ENCODE results near the gene PAK4.
"Not testable (repeated sequence)": the region's sequence is repeated elsewhere in the genome, so short reads cannot be mapped to it uniquely, and the experiment has no call there.

The PAK4 gene

DNA sequence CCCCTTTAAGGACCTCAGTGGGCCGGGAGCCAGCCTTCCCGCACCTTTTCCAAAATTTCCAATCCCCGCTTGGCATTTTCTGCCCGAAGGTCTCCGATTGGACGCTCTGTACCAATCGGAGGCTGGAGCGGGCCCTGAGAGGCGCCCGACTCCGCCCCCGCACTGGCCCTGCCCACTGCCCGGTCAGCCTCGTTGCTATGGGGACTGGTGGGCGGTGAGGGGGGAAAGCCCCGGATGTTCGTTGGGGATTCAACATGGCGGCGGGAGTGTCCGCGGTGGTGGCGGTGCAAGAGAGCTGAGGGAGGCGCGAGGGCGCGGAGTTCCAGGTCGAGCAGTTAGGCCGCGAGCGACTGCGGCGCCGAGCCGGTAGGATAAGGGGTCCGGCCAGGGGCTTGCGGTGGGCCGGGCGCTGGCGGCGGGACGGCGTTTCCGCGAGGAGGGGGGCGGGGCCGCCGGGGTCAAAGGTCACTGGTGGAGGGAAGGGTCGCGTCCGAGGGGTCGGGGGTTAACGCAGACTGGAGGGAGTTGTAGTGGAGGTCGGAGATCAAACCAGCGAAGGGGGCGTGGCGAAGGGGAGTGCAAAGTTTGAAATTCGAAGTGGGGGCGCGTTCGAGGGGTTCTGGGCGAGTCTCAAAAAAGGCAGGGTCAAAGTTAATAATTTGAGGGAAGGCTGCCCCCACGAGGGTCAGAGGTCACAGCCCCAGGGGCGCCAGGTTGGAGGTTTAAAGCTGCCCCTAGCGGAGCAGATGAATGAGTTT lies at the start of gene PAK4:
PAK4 (plus strand) TSS at position 233 of the 758 bp plus-strand sequence. CDS start 43,768 bp downstream, outside the sequence.
- DNase-seq, result peak; percentile 95

GRCh38 chr19:39077323-39077722 lies 48.3 kb upstream of the PAK4 start:
- no peak for DNase-seq

GRCh38 chr19:39078436-39079200 lies 47.0 kb upstream of the PAK4 start:
- DNase-seq, result no peak

DNA sequence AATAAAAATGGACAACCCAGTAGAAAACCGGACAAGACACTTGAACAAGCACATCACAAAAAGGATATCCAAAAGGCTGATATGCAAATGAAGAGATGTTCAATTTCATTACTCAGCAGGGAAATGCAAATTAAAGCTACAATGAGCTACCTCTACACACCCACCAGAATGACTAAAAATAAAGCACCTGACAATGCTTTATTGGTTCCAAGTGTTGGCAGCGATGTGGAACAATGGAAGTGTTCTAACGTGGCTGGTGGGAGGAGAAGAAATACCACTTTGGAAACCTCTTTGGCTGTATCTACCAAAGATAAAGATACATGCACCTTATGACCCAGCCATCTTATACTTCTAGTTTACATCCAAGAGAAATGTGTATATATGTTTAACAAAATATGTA lies 45.2 kb upstream of the PAK4 start:
- no peak for DNase-seq

DNA sequence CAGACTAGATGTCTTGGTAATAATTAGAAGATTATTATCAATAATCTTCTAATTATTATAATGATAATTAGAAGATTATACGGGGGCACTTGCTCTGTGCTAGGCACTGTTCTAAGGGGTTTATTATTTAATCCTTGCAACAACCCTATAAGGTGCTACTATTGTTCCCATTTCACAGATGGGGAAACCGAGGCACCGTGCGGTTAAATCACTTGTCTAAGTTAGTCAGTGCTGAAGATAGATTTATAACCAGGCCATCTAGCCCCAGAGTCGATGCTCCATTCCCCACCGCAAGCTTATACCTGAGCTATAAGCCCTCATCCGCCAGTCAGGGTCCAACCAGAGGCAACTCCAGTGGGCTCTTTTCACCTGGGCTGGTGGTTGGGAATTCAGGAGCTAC lies 43.4 kb upstream of the PAK4 start:
- no peak for DNase-seq

DNA sequence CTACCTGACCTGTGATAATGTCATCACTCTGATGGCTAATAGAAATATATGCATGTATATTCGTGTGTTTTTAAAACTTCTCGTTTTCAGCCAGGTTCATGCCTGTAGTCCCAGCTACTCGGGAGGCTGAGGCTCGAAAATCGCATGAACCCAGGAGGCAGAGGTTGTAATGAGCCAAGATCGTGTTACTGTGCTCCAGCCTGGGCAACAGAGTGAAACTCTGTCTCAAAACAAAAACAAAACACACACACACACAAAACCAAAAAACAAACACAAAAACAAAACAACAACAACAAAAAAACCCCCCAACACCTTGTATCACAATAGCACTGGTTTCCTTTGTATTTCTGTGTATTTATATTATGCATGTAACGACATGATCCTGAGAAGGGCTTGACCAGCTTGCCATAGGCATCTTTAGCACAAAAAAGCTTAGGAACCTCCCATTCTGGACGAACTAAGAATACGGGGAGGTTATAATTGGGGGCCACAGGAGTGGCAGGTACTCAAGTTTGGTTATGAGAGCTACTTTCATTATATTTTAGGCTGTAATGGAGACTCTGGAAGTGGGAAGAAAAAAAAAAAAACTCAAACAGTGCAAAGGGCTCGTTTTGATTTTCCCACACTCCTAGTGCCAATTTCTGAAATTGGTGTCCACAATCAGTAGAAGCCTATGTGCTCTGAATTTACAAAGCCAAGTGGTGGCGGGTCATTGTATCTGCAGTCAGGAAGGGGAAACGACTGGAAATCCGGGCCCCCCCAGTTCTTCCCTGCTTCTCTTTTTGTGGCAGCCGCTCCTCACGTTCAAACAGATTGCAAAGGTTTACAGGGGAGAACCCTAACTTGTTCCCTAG lies 42.6 kb upstream of the PAK4 start:
- no peak for DNase-seq

DNA sequence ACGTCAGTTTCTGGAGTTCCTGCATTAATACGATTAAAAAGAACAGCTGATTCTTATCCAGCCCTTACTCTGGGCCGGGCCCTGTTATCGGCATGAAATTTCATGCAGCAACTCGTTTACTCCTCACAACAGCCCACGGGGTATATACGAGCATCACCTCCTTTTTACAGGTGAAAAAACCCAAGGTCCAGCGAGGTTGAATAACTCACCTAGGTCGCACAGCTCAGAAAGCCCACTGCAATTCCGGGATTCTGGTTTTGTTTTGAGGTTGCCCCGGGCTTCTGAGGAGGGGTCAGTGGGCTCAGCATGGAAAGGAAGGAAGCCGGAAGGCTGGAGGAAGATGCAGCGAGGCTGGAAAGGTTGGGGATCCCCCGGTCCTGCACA lies 42.0 kb upstream of the PAK4 start:
- DNase-seq, result no peak

GRCh38 chr19:39083983-39084731 lies 41.4 kb upstream of the PAK4 start, which contains the start of gene ACP7:
Gene ACP7, plus strand, starts transcription at chr19:39084368. Its CDS starts 902 bp downstream, at chr19:39085270.
- no peak for DNase-seq

GRCh38 chr19:39084732-39085080 lies 40.9 kb upstream of the PAK4 start:
- no peak for DNase-seq

- no peak for DNase-seq
Measured at GRCh38 chr19:39085392-39085791, 40.2 kb upstream of the PAK4 start.

DNA sequence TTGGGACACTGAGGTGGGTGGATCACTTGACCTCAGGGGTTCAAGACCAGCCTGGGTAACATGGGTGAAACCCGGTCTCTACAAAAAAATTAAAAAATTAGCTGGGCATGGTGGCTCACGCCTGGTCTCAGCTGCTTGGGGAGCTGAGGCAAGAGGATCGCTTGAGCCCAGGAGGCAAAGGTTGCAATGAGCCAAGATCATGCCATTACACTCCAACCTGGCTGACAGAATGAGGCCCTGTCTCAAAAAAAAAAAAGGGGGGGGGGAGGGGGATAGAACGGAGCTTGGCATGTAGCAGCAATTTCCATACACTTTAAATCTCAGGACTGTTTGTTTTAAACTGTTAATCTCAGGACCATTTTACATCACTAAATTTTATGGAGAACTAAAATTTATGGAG lies 39.2 kb upstream of the PAK4 start:
- DNase-seq, result no peak

DNA sequence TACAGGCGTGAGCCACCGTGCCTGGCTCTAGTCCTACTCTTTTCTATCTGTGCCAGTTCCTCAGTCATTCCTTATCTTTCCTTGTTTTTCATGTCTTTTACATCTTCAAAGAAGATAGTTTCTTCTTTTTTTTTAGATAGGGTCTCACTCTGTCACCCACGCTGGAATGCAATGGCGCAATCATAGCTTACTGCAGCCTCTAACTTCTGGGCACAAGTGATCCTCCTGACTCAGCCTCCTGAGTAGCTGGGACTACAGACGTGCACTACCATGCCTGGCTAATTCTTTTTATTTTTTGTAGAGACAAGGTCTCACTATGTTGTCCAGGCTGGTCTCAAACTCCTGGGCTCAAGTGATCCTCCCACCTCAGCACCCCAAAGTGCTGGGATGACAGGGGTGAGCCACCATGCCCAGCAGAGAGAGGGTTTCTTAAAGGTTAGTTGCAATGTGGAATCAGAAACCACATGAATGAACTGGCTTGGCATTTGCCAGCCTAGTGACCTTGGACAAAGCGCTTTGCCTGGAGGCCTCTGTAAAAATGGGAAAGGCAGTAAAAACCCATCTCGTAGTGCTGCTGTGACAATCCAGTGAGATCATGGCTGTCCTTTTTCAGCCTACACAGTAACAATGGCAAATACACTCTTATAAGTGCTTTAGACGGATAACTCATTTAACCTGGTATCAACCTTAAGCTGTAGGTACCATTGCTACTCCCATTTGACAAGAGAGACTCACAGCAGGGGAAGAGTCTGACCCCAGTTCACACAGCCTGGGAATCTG lies 37.5 kb upstream of the PAK4 start:
- no peak for DNase-seq

DNA sequence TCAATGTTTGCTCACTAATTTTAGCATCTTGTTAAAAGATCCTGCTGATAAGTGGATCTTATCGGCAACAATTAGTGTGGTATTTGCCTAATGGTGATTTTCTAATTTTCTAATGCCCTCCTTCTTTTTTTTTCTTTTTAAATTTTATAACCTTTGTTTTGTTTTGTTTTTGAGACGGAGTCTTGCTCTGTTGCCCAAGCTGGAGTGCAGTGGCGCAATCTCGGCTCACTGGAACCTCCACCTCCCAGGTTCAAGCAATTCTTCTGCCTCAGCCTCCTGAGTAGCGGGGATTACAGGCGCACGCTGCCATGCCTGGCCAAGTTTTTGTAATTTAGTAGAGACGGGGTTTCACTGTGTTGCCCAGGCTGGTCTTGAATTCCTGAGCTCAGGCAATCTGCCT lies 35.6 kb upstream of the PAK4 start:
- DNase-seq, result not testable (repeated sequence)

- no peak for DNase-seq
Measured at GRCh38 chr19:39090881-39091280, 34.7 kb upstream of the PAK4 start.

DNA sequence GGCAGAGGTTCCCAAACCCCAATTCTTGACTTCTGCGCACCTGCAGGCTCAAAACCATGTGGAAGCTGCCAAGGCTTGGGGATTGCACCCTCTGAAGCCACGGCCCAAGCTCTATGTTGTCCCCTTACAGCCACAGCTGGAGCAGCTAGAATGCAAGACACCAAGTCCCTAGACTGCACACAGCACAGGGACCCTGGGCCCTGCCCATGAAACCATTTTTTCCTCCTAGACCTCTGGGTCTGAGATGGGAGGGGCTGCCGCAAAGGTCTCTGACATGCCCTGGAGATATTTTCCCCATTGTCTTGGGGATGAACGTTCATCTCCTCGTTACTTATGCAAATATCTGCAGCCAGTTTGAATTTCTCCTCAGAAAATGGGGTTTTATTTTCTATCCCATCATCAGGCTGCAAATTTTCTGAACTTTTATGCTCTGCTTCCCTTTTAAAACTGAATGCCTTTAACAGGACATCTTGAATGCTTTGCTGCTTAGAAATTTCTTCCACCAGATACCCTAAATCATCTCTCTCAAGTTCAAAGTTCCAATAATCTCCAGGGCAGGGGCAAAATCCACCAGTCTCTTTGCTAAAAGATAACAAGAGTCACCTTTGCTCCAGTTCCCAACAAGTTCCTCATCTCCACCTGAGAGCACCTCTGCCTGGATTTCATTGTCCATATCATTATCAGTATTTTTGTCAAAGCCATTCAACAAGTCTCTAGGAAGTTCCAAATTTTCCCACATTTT lies 29.6 kb upstream of the PAK4 start:
- DNase-seq, result not testable (repeated sequence)

- no peak for DNase-seq
Measured at GRCh38 chr19:39097299-39097698, 28.3 kb upstream of the PAK4 start.

- no peak for DNase-seq
Measured at GRCh38 chr19:39097721-39098120, 27.9 kb upstream of the PAK4 start.

DNA sequence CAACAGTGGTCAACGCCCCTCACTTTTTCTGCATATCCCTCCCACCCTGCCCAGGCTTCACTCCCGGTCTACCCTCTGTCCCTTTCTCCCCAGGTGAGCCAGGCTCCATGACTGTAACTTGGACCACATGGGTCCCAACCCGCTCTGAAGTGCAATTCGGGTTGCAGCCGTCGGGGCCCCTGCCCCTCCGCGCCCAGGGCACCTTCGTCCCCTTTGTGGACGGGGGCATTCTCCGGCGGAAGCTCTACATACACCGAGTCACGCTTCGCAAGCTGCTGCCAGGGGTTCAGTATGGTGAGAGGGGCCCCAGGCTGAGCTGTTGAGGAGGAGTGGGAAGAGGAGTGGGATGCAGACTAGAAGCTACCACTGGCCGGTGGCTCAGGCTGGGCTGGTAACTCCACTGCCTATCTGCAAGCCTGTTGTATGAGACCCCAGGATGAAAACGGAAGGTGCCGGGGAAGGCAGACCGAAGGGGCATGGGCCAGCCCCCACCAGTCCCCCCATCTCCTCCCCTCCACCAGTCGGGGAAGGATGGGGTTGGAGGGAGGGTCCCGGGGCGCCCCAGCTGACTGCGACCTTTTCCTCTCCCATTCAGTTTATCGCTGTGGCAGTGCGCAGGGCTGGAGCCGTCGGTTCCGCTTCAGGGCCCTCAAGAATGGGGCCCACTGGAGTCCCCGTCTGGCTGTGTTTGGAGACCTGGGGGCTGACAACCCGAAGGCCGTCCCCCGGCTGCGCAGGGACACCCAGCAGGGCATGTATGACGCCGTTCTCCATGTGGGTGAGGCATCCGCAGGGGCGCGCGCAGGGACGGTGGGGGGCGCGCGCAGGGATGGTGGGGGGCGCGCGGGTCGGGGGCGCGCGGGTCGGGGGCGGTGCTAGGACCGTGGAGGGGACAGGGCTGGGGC lies 27.0 kb upstream of the PAK4 start:
- DNase-seq, result no peak

DNA sequence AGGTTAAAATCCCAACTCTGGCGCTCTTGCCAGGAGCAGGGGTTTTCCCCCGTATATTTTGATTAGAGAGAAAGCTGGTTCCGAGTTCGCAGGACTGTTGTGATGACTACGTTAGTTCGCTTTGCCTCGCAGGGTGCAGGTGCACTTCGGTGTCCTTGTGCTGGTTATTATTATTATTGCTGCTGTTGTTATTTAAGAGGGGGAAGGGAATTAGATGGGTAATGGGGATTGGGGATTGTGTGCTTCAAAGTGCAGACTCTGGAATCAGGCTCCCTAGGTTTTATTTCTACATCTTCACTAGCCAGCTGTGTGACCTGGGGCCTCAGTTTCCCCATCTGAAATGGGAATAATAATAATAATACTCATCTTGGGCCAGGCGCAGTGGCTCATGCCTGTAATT lies 26.2 kb upstream of the PAK4 start:
- no peak for DNase-seq

Measured in NCI-H510A (cell line).